ENCODE data around the gene GSTCD. TPM values are rescaled to one million over a fixed set of nuclear protein-coding genes. Genes with fewer than 3 reads are reported as not detected.
A peak's percentile ranks its signal among the peaks of the same experiment; 100 is the strongest.
"Not testable (repeated sequence)": the region's sequence is repeated elsewhere in the genome, so short reads cannot be mapped to it uniquely, and the experiment has no call there.

GSTCD gene
- total RNA-seq, 1 donor from 2014 or later: 4.4 TPM

- no peak for DNase-seq
- intact Hi-C loops (cut with micrococcal nuclease): no loop called here
- ATAC-seq: no peak
Observed at GRCh38 chr4:105712766-105713165, 4.2 kb downstream of the GSTCD start.

DNA sequence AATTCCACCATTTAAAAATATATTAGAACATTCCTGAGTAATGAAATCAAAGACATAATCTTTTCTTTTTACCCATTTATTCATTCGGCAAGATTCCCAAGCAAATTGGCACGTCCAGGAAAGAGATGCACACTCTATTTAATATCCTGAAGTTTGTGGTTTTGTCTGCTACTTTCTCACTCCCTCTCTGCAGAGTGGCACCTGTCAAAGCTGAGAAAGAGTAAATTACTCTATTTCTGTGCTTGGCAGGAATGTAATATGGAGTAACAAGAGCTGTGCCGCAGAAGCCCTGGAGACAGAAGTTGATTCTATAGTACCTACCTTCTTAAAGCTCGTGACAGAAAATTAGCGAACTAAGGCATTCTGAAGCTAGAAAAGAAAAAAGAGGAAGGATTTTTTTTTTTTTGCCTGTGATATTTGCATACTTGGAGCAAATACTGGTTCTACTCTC, 5.5 kb downstream of the GSTCD start:
- intact Hi-C loops (cut with micrococcal nuclease): no loop called here
- ATAC-seq (no peak), DNase-seq (no peak)

DNA sequence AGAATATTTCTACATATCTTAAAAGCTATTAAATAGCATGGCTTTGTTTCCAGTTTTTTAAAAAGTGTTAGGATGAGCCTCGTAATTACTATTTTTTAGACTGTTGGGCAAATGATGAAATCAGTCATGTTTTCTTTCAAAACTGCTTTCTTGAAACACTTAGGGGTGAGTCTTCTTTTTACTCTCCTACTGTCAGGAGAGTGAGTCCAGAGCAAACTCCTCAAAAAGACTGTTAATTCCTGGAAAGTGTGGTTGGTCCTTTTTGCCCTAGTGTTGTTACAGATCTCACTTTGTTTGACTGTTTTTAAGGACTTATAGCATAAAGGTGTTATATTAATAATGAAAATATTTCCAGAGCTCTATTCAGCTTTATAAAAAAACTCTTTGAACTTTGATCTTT, 6.3 kb downstream of the GSTCD start:
- intact Hi-C loops (cut with micrococcal nuclease): no loop called here
- ATAC-seq: no peak
- no peak for DNase-seq

DNA sequence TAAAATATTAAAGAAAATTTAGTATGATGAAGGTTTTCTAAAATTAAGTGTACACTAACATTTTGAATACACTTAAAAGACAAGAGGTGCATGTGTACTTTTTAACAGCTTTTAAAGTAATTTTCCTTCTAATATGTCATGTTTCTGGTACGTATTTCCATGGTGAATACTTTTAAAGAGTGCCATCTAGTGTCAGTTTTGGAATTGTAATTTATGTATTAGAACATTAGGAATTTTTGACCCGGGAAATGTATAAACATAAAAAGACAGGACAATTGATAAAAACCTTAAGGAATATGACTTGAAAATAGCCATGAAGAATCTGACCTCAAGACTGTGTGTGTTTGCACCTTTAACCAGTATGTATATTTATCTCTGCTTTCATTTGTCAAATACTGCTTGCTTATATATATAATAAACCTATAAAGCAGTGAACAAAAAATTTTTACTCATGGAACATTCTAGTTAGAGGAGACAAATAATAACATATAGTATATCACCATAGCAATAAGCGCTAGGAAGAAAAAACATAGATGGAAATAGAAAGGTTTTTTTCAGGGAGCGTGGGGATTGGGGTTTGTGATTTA, 7.2 kb downstream of the GSTCD start:
- DNase-seq: no peak
- intact Hi-C loops (cut with micrococcal nuclease): no loop called here
- ATAC-seq: no peak

GRCh38 chr4:105719204-105719603, 10.6 kb downstream of the GSTCD start:
- no peak for ATAC-seq
- intact Hi-C loops (cut with micrococcal nuclease): no loop called here
- no peak for DNase-seq

- ATAC-seq (no peak), DNase-seq (no peak)
- intact Hi-C loops (cut with micrococcal nuclease): no loop called here
Observed at GRCh38 chr4:105725623-105726022, 17.0 kb downstream of the GSTCD start.

DNA sequence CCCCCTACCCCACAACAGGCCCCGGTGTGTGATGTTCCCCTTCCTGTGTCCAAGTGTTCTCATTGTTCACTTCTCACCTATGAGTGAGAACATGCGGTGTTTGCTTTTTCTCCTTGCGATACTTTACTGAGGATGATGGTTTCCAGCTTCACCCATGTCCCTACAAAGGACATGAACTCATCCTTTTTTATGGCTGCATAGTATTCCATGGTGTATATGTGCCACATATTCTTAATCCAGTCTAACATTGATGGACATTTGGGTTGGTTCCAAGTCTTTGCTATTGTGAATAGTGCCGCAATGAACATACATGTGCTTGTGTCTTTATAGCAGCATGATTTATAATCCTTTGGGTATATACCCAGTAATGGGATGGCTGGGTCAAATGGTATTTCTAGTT, 21.3 kb downstream of the GSTCD start:
- intact Hi-C loops (cut with micrococcal nuclease); ATAC-seq; DNase-seq: not testable (repeated sequence)

DNA sequence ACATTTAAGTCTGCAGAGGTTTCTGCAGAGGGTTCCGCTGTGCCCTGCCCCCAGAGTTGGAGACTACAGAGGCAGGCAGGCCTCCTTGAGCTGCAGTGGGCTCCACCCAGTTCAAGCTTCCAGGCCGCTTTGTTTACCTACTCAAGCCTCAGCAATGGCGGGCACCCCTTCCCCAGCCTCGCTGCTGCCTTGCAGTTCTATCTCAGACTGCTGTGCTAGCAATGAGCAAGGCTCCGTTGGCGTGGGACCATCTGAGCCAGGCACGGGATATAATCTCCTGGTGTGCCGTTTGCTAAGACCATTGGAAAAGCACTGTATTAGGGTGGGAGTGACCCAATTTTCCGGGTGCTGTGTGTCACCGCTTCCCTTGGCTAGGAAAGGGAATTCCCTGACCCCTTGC, 26.6 kb downstream of the GSTCD start:
- intact Hi-C loops (cut with micrococcal nuclease); ATAC-seq; DNase-seq: not testable (repeated sequence)

DNA sequence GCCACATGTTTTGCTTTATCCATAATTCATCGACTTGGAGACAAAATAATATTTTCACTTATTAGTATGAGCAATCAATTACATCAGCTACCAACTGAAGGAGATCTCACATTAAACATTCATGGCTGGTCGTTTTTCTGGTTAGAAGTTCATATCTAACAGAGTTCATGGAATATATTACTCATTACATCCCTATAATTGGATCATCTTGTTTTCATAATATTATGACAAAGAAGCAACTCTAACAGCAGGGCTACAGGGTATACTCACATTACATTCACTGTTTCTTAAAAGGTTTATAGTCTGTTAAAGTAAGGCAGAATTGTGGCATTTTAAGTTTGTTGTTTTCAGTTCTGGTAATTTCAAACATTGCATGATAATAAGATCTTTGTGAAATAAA, 33.0 kb downstream of the GSTCD start:
- ATAC-seq (no peak), DNase-seq (no peak)
- intact Hi-C loops (cut with micrococcal nuclease): no loop called here

DNA sequence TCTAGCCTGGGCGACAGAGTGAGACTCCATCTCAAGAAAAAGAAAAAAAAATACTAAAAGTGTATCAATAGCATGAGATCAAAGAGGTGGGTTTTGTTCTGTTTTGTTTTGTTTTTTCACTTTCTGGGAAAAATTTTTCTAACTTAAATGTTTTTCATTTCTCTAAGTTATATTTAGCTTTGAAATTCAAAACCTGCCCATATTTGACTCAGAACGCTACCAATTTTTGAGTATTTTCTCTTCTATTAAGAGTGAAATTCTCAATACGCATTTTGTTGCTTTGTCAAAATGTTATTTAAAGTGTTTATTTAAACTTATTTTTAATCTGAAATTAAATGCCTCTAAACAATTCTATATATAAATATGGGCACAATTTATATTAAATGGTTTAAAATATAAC, 39.6 kb downstream of the GSTCD start:
- intact Hi-C loops (cut with micrococcal nuclease): no loop called here

GRCh38 chr4:105751718-105752299, 43.2 kb downstream of the GSTCD start:
- intact Hi-C loops (cut with micrococcal nuclease): no loop called here
- no peak for ATAC-seq
- DNase-seq: no peak

More for the DNA sequence above, 39.6 kb downstream of the GSTCD start:
- no peak for DNase-seq
- ATAC-seq: no peak

GRCh38 chr4:105753361-105753760, 44.8 kb downstream of the GSTCD start:
- no peak for ATAC-seq
- intact Hi-C loops (cut with micrococcal nuclease): no loop called here
- no peak for DNase-seq

DNA sequence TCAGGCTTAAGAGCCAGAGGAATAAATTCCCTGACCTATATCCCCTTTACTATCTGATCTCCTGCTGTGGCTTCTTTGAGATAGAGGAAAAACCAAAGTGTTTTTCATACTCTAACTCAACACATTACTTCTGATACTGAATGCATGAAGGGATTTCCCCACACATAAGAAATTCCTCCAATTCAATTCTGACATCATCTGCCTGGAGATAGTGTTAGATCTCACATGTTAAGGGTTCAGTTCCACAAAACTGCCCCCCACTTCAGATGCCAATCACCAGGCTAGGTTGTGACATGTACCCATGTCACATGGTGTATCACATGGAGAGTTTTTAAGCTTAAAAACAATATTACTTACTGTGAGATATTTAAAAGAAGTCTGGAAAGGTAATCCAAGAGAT, 46.8 kb downstream of the GSTCD start:
- ATAC-seq: no peak
- intact Hi-C loops (cut with micrococcal nuclease): no loop called here

GRCh38 chr4:105758958-105759357, 50.4 kb downstream of the GSTCD start:
- no peak for ATAC-seq
- intact Hi-C loops (cut with micrococcal nuclease): no loop called here

More for the DNA sequence above, 46.8 kb downstream of the GSTCD start:
- no peak for DNase-seq

DNA sequence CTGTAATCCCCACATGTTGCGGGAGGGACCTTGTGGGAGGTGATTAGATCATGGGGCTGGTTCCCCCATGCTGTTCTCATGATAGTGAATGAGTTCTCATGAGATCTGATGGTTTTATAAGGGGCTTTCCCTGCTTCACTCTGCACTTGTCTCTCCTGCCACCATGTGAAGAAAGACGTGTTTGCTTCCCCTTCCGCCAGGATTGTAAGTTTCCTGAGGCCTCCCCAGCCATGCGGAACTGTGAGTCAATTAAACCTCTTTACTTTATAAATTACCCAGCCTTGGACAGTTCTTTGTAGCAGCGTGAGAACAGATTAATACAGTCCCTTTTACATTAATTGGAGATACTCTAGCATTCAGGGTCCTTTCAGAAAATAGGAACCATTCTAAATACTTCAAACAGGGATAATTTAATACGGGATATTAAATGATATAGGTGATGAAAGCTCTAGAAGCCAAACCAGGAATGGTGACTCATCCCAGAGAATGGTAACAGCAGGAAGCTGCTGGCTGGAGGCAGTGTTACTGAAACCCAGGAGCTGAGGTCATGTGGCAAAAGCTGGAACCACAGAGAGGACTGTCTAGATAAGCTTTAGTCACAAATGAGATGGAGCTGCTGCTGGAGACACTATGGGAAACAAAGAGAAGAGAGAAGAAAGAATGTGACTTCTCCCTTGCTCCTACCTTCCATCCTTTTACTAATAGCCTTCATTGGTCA, 57.3 kb downstream of the GSTCD start:
- peak; percentile 89 for ATAC-seq
- no peak for DNase-seq
- intact Hi-C loops (cut with micrococcal nuclease): no loop called here

More at GRCh38 chr4:105758958-105759357, 50.4 kb downstream of the GSTCD start:
- DNase-seq: no peak

GRCh38 chr4:105767579-105767978, 59.0 kb downstream of the GSTCD start:
- intact Hi-C loops (cut with micrococcal nuclease): no loop called here
- DNase-seq (no peak), ATAC-seq (no peak)

GRCh38 chr4:105770524-105770923, 61.9 kb downstream of the GSTCD start:
- DNase-seq; intact Hi-C loops (cut with micrococcal nuclease); ATAC-seq: not testable (repeated sequence)

DNA sequence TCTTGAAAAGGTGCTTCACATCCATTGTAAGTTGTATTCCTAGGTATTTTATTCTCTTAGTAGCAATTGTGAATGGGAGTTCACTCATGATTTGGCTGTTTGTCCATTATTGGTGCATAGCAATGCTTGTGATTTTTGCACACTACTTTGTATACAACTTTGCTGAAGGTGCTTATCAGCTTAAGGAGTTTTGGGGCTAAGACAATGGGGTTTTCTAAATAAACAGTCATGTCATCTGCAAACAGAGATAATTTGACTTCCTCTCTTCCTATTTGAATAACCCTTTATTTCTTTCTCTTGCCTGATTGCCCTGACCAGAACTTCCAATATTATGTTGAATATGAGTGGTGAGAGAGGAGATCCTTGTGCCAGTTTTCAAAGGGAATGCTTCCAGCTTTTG, 63.5 kb downstream of the GSTCD start:
- ATAC-seq; DNase-seq; intact Hi-C loops (cut with micrococcal nuclease): not testable (repeated sequence)

DNA sequence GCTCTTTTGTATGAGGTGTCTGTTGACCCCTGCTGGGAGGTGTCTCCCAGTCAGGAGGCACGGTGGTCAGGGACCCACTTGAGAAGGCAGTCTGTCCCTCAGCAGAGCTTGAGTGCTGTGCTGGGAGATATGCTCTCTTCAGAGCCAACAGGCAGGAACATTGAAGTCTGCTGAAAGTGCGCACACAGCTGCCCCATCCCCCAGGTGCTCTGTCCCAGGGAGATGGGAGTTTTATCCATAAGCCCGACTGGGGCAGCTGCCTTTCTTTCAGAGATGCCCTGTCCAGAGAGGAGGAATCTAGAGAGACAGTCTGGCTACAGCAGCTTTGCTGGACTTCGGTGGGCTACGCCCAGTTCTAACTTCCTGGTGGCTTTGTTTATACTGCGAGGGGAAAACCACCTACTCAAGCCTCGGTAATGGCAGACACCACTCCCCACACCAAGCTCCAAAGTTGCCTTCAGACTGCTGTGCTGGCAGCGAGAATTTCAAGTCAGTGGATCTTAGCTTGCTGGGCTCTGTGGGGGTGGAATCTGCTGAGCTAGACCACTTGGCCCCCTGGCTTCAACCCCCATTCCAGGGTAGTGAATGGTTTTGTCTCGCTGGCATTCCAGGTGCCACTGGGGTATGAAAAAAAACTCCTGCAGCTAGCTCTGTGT, 67.3 kb downstream of the GSTCD start:
- ATAC-seq; intact Hi-C loops (cut with micrococcal nuclease): not testable (repeated sequence)

DNA sequence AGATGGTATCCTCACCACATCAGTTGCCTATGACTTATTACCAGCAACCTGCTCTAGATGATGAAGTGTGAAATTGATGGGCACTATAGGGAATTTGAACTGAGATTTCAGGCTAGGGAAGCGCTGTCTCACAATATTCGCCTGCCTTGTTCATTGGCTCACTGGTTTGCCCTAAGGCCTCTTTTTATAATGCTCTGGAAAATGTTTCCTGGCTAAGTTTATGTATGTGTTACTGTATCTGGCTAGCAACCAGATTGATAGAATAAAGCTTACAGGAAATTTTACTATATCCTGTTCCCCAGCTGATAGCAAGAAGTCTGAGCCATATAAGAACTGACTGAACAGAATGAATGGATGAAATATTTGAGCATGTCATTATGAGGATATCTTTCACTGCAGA, 71.6 kb downstream of the GSTCD start:
- intact Hi-C loops (cut with micrococcal nuclease): no loop called here
- ATAC-seq (no peak), DNase-seq (no peak)

More for the DNA sequence above, 67.3 kb downstream of the GSTCD start:
- not testable (repeated sequence) for DNase-seq

Data from left ventricle myocardium superior (tissue), 1 donor.